CD14-positive monocyte (primary cell): ENCODE data around the gene PLEKHA3. TPM values are rescaled to one million over a fixed set of nuclear protein-coding genes. Genes with fewer than 3 reads are reported as not detected.
A peak's percentile ranks its signal among the peaks of the same experiment; 100 is the strongest.

Experiments used
- DNase-seq, 3 donors: peaks; one replicate each; pipeline ENCODE4 v3.0.0-alpha.2; 2011 to 2022
- H2AFZ ChIP-seq: 2 replicates; pipeline ENCODE4 v1.6.0; 2012; ENCODE audit warnings: mild to moderate bottlenecking, low read depth, low read length, inconsistent platforms; ENCODE audit not compliant: insufficient read depth, poor library complexity, severe bottlenecking
- H3K27ac ChIP-seq, 2 donors: 1 replicate in 1 of 2; 2 replicates in 1 of 2; pipeline ENCODE4 v1.5.1; 2012 to 2013; ENCODE audit warnings: low read length in 2 of 2, control low read depth in 1 of 2, inconsistent platforms in 1 of 2, low read depth in 1 of 2, mild to moderate bottlenecking in 1 of 2
- H3K27me3 ChIP-seq, 2 donors: one replicate each; pipeline versions ENCODE4 v1.6.0 to v1.6.1; 2011 to 2013; ENCODE audit warnings: low read length in 2 of 2; ENCODE audit not compliant: control insufficient read depth in 2 of 2, insufficient read depth in 2 of 2
- H3K36me3 ChIP-seq, 2 donors: replicated peaks in 1 of 2; 1 replicate in 1 of 2; 2 replicates in 1 of 2; pipeline versions ENCODE4 v1.5.1 to v1.6.1; 2012 to 2013; ENCODE audit warnings: low read length in 2 of 2, control low read depth in 1 of 2, inconsistent platforms in 1 of 2, mild to moderate bottlenecking in 1 of 2; ENCODE audit not compliant: insufficient read depth in 2 of 2, control insufficient read depth in 1 of 2
- H3K4me1 ChIP-seq, 2 donors: 1 replicate in 1 of 2; 2 replicates in 1 of 2; pipeline versions ENCODE4 v1.5.1 to v1.6.1; 2012 to 2013; ENCODE audit warnings: low read length in 2 of 2, control low read depth in 1 of 2, inconsistent platforms in 1 of 2, mild to moderate bottlenecking in 1 of 2, moderate library complexity in 1 of 2; ENCODE audit not compliant: insufficient read depth in 2 of 2, control insufficient read depth in 1 of 2
- H3K4me2 ChIP-seq: replicated peaks from 2 replicates; pipeline ENCODE3; 2012; ENCODE audit warnings: low read length, moderate library complexity, mild to moderate bottlenecking; ENCODE audit not compliant: poor library complexity, severe bottlenecking; ENCODE audit errors: extremely low read depth
- H3K4me3 ChIP-seq, 3 experiments: fragments of 200-600 bp in 1 of 3; sonication (generic) in 1 of 3; replicated peaks in 1 of 3; 1 replicate in 2 of 3; 2 replicates in 1 of 3; pipeline ENCODE4 v1.5.1; 2011 to 2013; ENCODE audit warnings: low read length in 3 of 3, mild to moderate bottlenecking in 3 of 3, control low read depth in 2 of 3, low read depth in 2 of 3, inconsistent platforms in 1 of 3, moderate library complexity in 1 of 3
- H3K79me2 ChIP-seq: 2 replicates; pipeline ENCODE4 v1.6.0; 2012; ENCODE audit warnings: mild to moderate bottlenecking, control low read depth, inconsistent platforms, low read length, moderate library complexity; ENCODE audit not compliant: insufficient read depth
- H3K9ac ChIP-seq: 2 replicates; pipeline ENCODE4 v1.6.0; 2017; ENCODE audit warnings: low read length, mild to moderate bottlenecking; ENCODE audit not compliant: insufficient read depth, poor library complexity, severe bottlenecking
- H3K9me3 ChIP-seq, 2 donors: replicated peaks in 1 of 2; 1 replicate in 1 of 2; 2 replicates in 1 of 2; pipeline versions ENCODE4 v1.5.1 to v1.6.1; 2012 to 2013; ENCODE audit warnings: low read length in 2 of 2, control low read depth in 1 of 2; ENCODE audit not compliant: control insufficient read depth in 1 of 2, insufficient read depth in 1 of 2
- H4K20me1 ChIP-seq: 2 replicates; pipeline ENCODE4 v1.6.0; 2012; ENCODE audit warnings: mild to moderate bottlenecking, low read length, control low read depth, moderate library complexity; ENCODE audit not compliant: insufficient read depth
- H3K27ac Mint-ChIP-seq, 7 donors: one replicate each; pipeline ENCODE4 v1.8.0; 2020; ENCODE audit warnings: mild to moderate bottlenecking in 7 of 7, mixed read lengths in 7 of 7, moderate library complexity in 6 of 7, inconsistent platforms in 2 of 7
- H3K27me3 Mint-ChIP-seq, 3 donors: one replicate each; pipeline ENCODE4 v1.8.0; 2021 to 2022; ENCODE audit warnings: low read depth in 3 of 3, mild to moderate bottlenecking in 3 of 3, mixed read lengths in 3 of 3, moderate library complexity in 3 of 3, inconsistent platforms in 1 of 3
- H3K36me3 Mint-ChIP-seq, 2 donors: one replicate each; pipeline ENCODE4 v1.8.0; 2020; ENCODE audit warnings: mixed read lengths in 2 of 2, inconsistent platforms in 1 of 2, mild to moderate bottlenecking in 1 of 2
- H3K4me1 Mint-ChIP-seq: one replicate; pipeline ENCODE4 v1.8.0; 2020; ENCODE audit warnings: mild to moderate bottlenecking, mixed read lengths
- H3K4me3 Mint-ChIP-seq, 2 donors: one replicate each; pipeline ENCODE4 v1.8.0; 2020; ENCODE audit warnings: mild to moderate bottlenecking in 2 of 2, mixed read lengths in 2 of 2, moderate library complexity in 1 of 2
- H3K9me3 Mint-ChIP-seq, 7 donors: one replicate each; pipeline ENCODE4 v1.8.0; 2020 to 2022; ENCODE audit warnings: mixed read lengths in 7 of 7, mild to moderate bottlenecking in 6 of 7, moderate library complexity in 6 of 7, inconsistent platforms in 2 of 7
- WGBS: methylation state at CpG from one replicate; pipeline ENCODE4 v1.1.5; 2013; ENCODE audit warnings: missing lambda C conversion rate; ENCODE audit not compliant: insufficient coverage; 5-methylcytosine and 5-hydroxymethylcytosine counted together
- intact Hi-C, 2 donors: fragments of 100-400 bp; cut with micrococcal nuclease; formaldehyde crosslinking; loops; one replicate each; pipeline versions ENCODE4 v1.15.0 to v1.15.1; 2023
- polyA plus RNA-seq, 3 donors: library from polyadenylated mRNA; depleted of rRNA in 1 of 3; unstranded in 2 of 3; stranded (reverse) in 1 of 3; fragments of 300-500 nt in 2 of 3; fragments of >200 nt in 1 of 3; fragmentation: Illumina TruSeq in 2 of 3; gene quantifications; 1 replicate in 2 of 3; 2 replicates in 1 of 3; pipeline ENCODE4 v1.2.3, GENCODE V29; 2012 to 2021
- TF ChIP-seq, protein P1 (sequence below): fragments of 200-600 bp; IDR thresholded peaks from one replicate; pipeline ENCODE4 v1.8.0; 2022; ENCODE audit warnings: antibody characterized with exemption, mild to moderate bottlenecking

Gene PLEKHA3
- polyA plus RNA-seq, 3 donors: 5.3 to 14.1 (median 13.4) TPM

- Mint-ChIP-seq H3K36me3 (peaks cover 0 to 3% of the 10 kb centered on the region in 2 donors), H3K9me3 (no peaks in the 10 kb centered on the region), H3K27ac (peak overlapping the region in 5 of 7 donors; percentile 26 to 99 (median 98)), H3K4me3 (peak overlapping the region; percentile 95 to 98), H3K4me1 (peaks cover 29% of the 10 kb centered on the region), H3K27me3 (no peaks in the 10 kb centered on the region)
- Histone ChIP-seq H3K9ac (peak overlapping the region; percentile 91), H3K4me2 (peak overlapping the region; percentile 97), H3K27ac (peak overlapping the region; percentile 90 to 99), H2AFZ (peak overlapping the region; percentile 96), H3K9me3 (no peaks in the 10 kb centered on the region), H3K36me3 (no peaks in the 10 kb centered on the region), H3K79me2 (peaks cover 24% of the 10 kb centered on the region), H3K4me1 (peaks cover 33 to 39% of the 10 kb centered on the region in 2 donors), H3K27me3 (no peaks in the 10 kb centered on the region), H3K4me3 (peak overlapping the region; percentile 80 to 98 (median 92)), H4K20me1 (no peaks in the 10 kb centered on the region)
- no peak for DNase-seq
- no CpG with 5 or more reads among the region's 3 CpGs for WGBS
- intact Hi-C loops: no loop called here
- TF ChIP-seq, protein P1, sequence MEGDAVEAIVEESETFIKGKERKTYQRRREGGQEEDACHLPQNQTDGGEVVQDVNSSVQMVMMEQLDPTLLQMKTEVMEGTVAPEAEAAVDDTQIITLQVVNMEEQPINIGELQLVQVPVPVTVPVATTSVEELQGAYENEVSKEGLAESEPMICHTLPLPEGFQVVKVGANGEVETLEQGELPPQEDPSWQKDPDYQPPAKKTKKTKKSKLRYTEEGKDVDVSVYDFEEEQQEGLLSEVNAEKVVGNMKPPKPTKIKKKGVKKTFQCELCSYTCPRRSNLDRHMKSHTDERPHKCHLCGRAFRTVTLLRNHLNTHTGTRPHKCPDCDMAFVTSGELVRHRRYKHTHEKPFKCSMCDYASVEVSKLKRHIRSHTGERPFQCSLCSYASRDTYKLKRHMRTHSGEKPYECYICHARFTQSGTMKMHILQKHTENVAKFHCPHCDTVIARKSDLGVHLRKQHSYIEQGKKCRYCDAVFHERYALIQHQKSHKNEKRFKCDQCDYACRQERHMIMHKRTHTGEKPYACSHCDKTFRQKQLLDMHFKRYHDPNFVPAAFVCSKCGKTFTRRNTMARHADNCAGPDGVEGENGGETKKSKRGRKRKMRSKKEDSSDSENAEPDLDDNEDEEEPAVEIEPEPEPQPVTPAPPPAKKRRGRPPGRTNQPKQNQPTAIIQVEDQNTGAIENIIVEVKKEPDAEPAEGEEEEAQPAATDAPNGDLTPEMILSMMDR: no peak
Measured at GRCh38 chr2:178477443-178478129, 2.7 kb upstream of the PLEKHA3 start.

DNA sequence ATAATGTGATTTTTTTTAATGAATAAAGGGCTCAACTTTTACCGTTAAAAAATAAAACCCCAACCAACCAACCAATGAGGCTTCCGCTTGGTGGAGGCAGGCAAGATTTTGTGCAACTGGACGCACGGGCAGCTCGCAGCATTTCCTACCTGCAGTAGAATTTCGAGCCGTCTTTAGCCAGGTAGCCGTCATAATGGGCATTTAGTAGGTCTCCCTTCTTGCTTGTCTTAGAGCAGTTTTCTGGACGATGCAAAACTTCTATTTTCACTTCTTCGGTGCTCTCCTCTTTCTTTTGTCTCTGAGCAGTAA lies 2.2 kb upstream of the PLEKHA3 start:
- WGBS: 0% methylated on average over 1 of the region's 10 CpGs
- H3K9me3 ChIP-seq: no peaks in the 10 kb centered on the region
- no peak for DNase-seq
- Mint-ChIP-seq H3K27ac (peak overlapping the region; percentile 97 to 100 (median 99)), H3K4me1 (peaks cover 34% of the 10 kb centered on the region), H3K4me3 (peak overlapping the region; percentile 95 to 98), H3K27me3 (no peaks in the 10 kb centered on the region), H3K9me3 (no peaks in the 10 kb centered on the region), H3K36me3 (peaks cover 0 to 3% of the 10 kb centered on the region in 2 donors)
- H3K27ac ChIP-seq: peak overlapping the region; percentile 90 to 99
- TF ChIP-seq, protein P1: no peak
- H4K20me1 ChIP-seq: no peaks in the 10 kb centered on the region
- H3K36me3 ChIP-seq: no peaks in the 10 kb centered on the region
- peak overlapping the region; percentile 80 to 98 (median 92) for H3K4me3 ChIP-seq
- H3K27me3 ChIP-seq: no peaks in the 10 kb centered on the region
- intact Hi-C loops: no loop called here
- peak overlapping the region; percentile 91 for H3K9ac ChIP-seq
- peaks cover 33 to 39% of the 10 kb centered on the region in 2 donors for H3K4me1 ChIP-seq
- H3K4me2 ChIP-seq: peak overlapping the region; percentile 97
- peak overlapping the region; percentile 96 for H2AFZ ChIP-seq
- H3K79me2 ChIP-seq: peaks cover 29% of the 10 kb centered on the region
